Esophagus squamous epithelium (tissue), 5 donors: ENCODE results near the gene PRAC1. TPM values are rescaled to one million over a fixed set of nuclear protein-coding genes. Genes with fewer than 3 reads are reported as not detected.

ENCODE experiments used
- DNase-seq: peaks from one replicate; lab custom pipeline; 2025; lab: John Stamatoyannopoulos, UW
- H3K27ac ChIP-seq, 4 donors: fragments of 200-600 bp; sonication (generic); one replicate each; pipeline ENCODE4 v1.5.1; 2016 to 2019; ENCODE audit warnings: mild to moderate bottlenecking in 1 of 4
- H3K27me3 ChIP-seq, 4 donors: fragments of 200-600 bp; sonication (generic); 1 replicate in 3 of 4; 2 replicates in 1 of 4; pipeline versions ENCODE4 v1.5.1 to v1.6.0; 2017 to 2021; ENCODE audit warnings: antibody characterized with exemption in 1 of 4
- H3K36me3 ChIP-seq, 3 donors: fragments of 200-600 bp; sonication (generic); one replicate each; pipeline ENCODE4 v1.5.1; 2016 to 2019
- H3K4me1 ChIP-seq, 3 donors: fragments of 200-600 bp; sonication (generic); one replicate each; pipeline ENCODE4 v1.5.1; 2017 to 2019
- H3K4me3 ChIP-seq, 4 donors: fragments of 200-600 bp; sonication (generic); 1 replicate in 3 of 4; 2 replicates in 1 of 4; pipeline ENCODE4 v1.5.1; 2016 to 2019; ENCODE audit warnings: mild to moderate bottlenecking in 2 of 4, moderate library complexity in 1 of 4
- H3K9me3 ChIP-seq, 3 donors: fragments of 200-600 bp; sonication (generic); one replicate each; pipeline ENCODE4 v1.5.1; 2016 to 2019
- CTCF ChIP-seq, 6 experiments: fragments of 450-650 bp in 4 of 6; fragments of 200-600 bp in 2 of 6; sonication (generic) in 2 of 6; IDR thresholded peaks; one replicate each; pipeline ENCODE4 v1.5.1; 2016 to 2019; ENCODE audit warnings: antibody characterized with exemption in 6 of 6, mild to moderate bottlenecking in 4 of 6, moderate library complexity in 4 of 6
- POLR2A ChIP-seq, 4 donors: fragments of 450-650 bp; IDR thresholded peaks; one replicate each; pipeline ENCODE4 v1.6.1; 2017; ENCODE audit warnings: antibody characterized with exemption in 4 of 4, mild to moderate bottlenecking in 4 of 4, moderate library complexity in 3 of 4
- WGBS, 2 donors: methylation state at CpG; one replicate each; pipeline ENCODE4 v1.1.5; 2018; 5-methylcytosine and 5-hydroxymethylcytosine counted together
- intact Hi-C: fragments of 100-400 bp; cut with DNase I; formaldehyde crosslinking; loops from one replicate; pipeline ENCODE4 v1.15.0; 2022
- small RNA-seq, 4 donors: library from RNA; depleted of rRNA; stranded (forward); fragments of <200 nt; gene quantifications; one replicate each; pipeline ENCODE3, GENCODE V24; 2016
- total RNA-seq, 4 donors: library from RNA; depleted of rRNA; stranded (reverse); fragments of >200 nt; gene quantifications; one replicate each; pipeline ENCODE4 v1.1.0, GENCODE V29; 2016
- donor health status: DM: yes; HTN: yes; CAD: no.

Gene PRAC1
- total RNA-seq, 4 donors from 2014 or later = not detected

GRCh38 chr17:48678141-48678971 is 44.0 kb downstream of the PRAC1 start:
- H3K36me3 ChIP-seq = no peaks in the 10 kb centered on the region
- H3K27me3 ChIP-seq = peaks cover 0 to 97% (median 5%) of the 10 kb centered on the region in 4 donors
- peaks cover 0 to 10% (median 6%) of the 10 kb centered on the region in 3 donors for H3K4me1 ChIP-seq
- 7 to 20% methylated on average over 3 to 5 of the region's 41 CpGs for WGBS, 2 donors
- intact Hi-C loops = loop anchor here (10.0 kb wide), 2 partner anchors 116 to 366 kb away; no protein-coding TSS in a partner anchor
- H3K27ac ChIP-seq = no peak overlapping the region
- H3K9me3 ChIP-seq = no peaks in the 10 kb centered on the region
- TF ChIP-seq CTCF (IDR thresholded peaks at IDR 0.05) (peak; percentile 79 to 92 (median 82)), POLR2A (IDR thresholded peaks at IDR 0.05) (no peak)
- no peak for DNase-seq
- peak overlapping the region in 1 of 4 donors; percentile 43 for H3K4me3 ChIP-seq

GRCh38 chr17:48676963-48677558 is 45.3 kb downstream of the PRAC1 start:
- Histone ChIP-seq H3K4me3 (no peak overlapping the region), H3K4me1 (peaks cover 1 to 12% (median 6%) of the 10 kb centered on the region in 3 donors), H3K27ac (no peak overlapping the region), H3K36me3 (no peaks in the 10 kb centered on the region), H3K27me3 (peaks cover 0 to 94% (median 5%) of the 10 kb centered on the region in 4 donors), H3K9me3 (no peaks in the 10 kb centered on the region)
- TF ChIP-seq CTCF (IDR thresholded peaks at IDR 0.05) (no peak), POLR2A (IDR thresholded peaks at IDR 0.05) (no peak)
- no peak for DNase-seq
- intact Hi-C loops = loop anchor here (10.0 kb wide), 2 partner anchors 118 to 368 kb away; no protein-coding TSS in a partner anchor
- 57 to 65% methylated on average over 5 to 6 of the region's 6 CpGs for WGBS, 2 donors

- H3K27me3 ChIP-seq = peaks cover 0 to 88% (median 0%) of the 10 kb centered on the region in 4 donors
- DNase-seq = no peak
- peaks cover 0 to 11% (median 4%) of the 10 kb centered on the region in 3 donors for H3K4me1 ChIP-seq
- peak overlapping the region in 1 of 4 donors; percentile 31 for H3K4me3 ChIP-seq
- WGBS, 2 donors = 61 to 62% methylated on average over 2 of the region's 2 CpGs
- H3K36me3 ChIP-seq = no peaks in the 10 kb centered on the region
- TF ChIP-seq POLR2A (IDR thresholded peaks at IDR 0.05) (no peak), CTCF (IDR thresholded peaks at IDR 0.05) (no peak)
- H3K27ac ChIP-seq = no peak overlapping the region
- H3K9me3 ChIP-seq = no peaks in the 10 kb centered on the region
- intact Hi-C loops = loop anchor here (5.0 to 10.0 kb wide), 3 partner anchors 122 to 372 kb away; no protein-coding TSS in a partner anchor
Measured at GRCh38 chr17:48672340-48672739, 50.0 kb downstream of the PRAC1 start.

Small RNA genes within 50 kb of the gene (small RNA-seq; reads per million reads assigned to genes)
- gene AC091179.2 = 0 reads per million in 4 donors
- gene COX6B1P2 = 0 to 0.09 (median 0) reads per million in 4 donors
- gene MIR3185 = 0 reads per million in 4 donors
- 0 reads per million in 4 donors for gene RF02132
- 0 reads per million in 4 donors for gene RF02133
- gene RN7SL125P = 0 reads per million in 4 donors

Other genes starting within 250 kb of the PRAC1 start
- gene HOXB1, start 191.5 kb downstream of the PRAC1 start, total RNA-seq = under 1 TPM in 1 of 4 donors, not detected in 3; 0.19 TPM
- gene HOXB2, start 177.4 kb downstream of the PRAC1 start, total RNA-seq = 10 to 100 TPM in 3 of 4 donors, 1 to 10 TPM in 1; 9.2 to 24.2 (median 17.1) TPM
- 1 to 10 TPM in 3 of 4 donors, under 1 TPM in 1; 0.27 to 2.9 (median 1.8) TPM for gene HOXB4, start 144.2 kb downstream of the PRAC1 start, total RNA-seq
- 10 to 100 TPM in 1 of 4 donors, 1 to 10 TPM in 3; 2.5 to 11.1 (median 5.8) TPM for gene HOXB3, start 132.3 kb downstream of the PRAC1 start, total RNA-seq
- gene HOXB5, start 128.7 kb downstream of the PRAC1 start, total RNA-seq = not detected
- 1 to 10 TPM in 2 of 4 donors, not detected in 2; 1.3 to 3.1 TPM for gene HOXB6, start 117.5 kb downstream of the PRAC1 start, total RNA-seq
- under 1 TPM in 2 of 4 donors, not detected in 2; 0.38 to 0.64 TPM for gene HOXB7, start 111.5 kb downstream of the PRAC1 start, total RNA-seq
- not detected for gene HOXB8, start 107.2 kb downstream of the PRAC1 start, total RNA-seq
- not detected for gene HOXB9, start 96.2 kb downstream of the PRAC1 start, total RNA-seq
- not detected for gene PRAC2, start 667 bp upstream of the PRAC1 start, total RNA-seq
- gene HOXB13, start 6.2 kb upstream of the PRAC1 start, total RNA-seq = not detected
- under 1 TPM in 1 of 4 donors, not detected in 3; 0.19 TPM for gene TTLL6, start 94.7 kb upstream of the PRAC1 start, total RNA-seq
- gene CALCOCO2, start 108.5 kb upstream of the PRAC1 start, total RNA-seq = 100 to 1,000 TPM in 1 of 4 donors, 10 to 100 TPM in 3; 62.3 to 129 (median 79.4) TPM
- 100 to 1,000 TPM; 111 to 210 (median 162) TPM for gene ATP5MC1, start 170.3 kb upstream of the PRAC1 start, total RNA-seq
- 10 to 100 TPM; 45.3 to 57.6 (median 53.3) TPM for gene UBE2Z, start 185.9 kb upstream of the PRAC1 start, total RNA-seq
- 10 to 100 TPM; 39.0 to 64.7 (median 60.4) TPM for gene SNF8, start 222.3 kb upstream of the PRAC1 start, total RNA-seq
- not detected for gene GIP, start 246.1 kb upstream of the PRAC1 start, total RNA-seq